ENCODE data around the gene PRRG2.

The PRRG2 gene

DNA sequence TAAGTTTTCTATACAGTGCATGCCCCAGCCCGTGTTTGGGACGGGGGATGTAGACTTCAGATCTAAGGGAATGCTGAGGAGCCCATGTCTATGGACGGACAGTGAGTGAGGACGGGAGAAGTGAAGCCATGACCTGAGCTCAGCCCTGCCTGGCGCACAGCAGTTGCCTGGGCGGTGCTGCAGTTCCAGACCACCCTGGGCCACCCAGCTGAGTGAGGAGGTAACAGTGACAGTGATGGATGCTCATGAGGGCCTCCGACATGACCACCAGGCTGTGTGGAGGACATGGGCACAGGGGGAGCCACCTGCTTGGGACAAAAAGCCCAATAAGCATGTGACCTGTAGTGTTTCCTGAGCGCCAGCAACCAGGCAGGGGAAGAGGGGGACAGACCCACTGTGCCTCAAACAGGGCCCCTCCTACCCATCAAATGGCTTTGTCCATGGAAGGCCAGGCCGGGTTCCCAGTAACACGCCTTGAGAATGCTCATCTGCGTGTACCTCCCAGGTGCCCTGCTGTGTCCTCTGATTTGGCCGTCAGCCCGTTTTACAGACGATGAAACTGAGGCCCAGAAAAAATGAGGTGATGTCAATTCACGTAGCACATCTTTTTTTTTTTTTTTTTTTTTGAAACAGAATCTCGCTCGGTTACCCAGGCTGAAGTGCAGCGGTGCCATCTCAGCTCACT is 23.3 kb upstream of the PRRG2 start:
- no peak for DNase-seq

DNA sequence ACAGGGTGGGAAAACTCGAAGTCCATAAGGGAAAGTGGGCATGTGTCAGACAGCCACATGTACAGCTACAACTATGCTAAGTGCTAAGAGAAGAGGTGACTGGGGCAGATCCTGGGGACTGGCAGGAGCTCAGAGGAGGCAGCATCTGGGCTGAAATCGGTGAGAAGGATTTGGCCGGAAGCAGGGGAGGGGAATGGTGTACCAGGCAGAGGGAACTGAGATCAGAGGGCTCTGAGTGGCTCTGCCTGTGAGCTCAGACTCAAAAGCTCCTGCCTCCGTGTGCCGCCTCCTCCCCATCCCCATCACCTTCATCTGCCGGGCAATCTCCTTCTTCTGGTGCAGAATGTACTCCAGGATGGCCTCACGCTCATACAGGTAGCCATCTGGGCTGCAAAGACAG is 22.5 kb upstream of the PRRG2 start:
- no peak for DNase-seq

DNA sequence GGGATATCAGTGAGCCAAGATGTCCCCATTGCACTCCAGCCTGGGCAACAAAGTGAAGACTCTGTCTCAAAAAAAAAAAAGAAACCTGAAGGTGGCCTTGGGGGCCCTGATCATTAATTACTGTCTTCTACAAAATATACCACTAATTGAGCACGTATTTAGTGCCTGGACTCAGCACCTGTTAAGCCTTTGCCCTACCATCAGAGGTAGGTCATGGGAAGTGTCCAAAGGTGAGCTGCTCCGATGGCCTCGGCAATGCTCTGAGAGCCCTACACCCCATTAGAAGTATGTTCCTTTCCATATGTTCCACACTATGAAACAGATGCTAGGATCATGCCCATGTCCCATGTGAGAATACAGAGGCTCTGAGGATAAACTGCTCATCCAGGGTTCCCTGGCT is 21.7 kb upstream of the PRRG2 start:
- no peak for DNase-seq

DNA sequence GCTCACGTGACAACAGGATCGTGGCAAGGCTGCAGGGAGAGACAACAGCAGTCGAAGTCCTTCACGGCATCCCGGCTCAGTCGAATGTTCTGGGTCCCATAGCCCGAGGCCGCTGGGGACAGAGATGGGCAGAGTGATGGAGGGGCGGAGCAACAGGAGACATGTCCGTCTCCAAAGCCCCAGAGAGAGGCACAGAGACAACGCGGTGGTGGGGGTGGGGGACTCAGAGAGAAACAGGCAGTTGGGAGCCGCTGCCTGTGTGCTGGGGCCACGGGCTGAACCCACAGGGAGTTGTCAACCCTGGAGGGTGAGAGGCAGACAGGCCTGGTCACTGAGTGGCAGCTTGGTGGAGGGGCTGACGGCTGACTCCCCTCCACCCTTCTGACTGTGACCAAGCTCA is 21.2 kb upstream of the PRRG2 start:
- no peak for DNase-seq

DNA sequence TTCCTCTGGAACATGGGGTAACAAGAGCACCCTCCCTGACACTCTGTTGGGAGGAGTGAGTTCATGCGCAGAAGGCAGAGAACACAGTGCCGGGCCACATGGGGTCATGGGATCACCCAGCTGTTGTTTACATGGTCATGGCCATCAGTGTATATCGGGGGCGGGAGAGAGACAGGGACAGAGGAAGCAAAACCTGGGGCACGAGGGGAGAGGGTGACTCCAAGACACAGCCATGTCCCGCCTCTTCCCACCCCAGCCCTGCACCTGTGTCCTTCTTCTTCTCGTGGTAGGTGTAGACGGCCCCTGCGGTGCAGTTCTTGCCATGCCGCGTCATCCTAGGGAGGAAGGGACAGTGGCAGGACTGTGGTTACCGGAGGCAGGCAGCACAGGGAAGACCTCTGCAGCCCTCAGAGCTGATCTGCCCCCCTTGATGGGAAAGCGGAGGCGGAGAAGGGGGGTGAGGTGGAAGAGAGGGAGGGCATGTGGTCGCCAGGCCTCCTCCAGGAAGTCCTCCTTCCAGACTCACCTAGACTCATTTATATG is 20.7 kb upstream of the PRRG2 start:
- no peak for DNase-seq

DNA sequence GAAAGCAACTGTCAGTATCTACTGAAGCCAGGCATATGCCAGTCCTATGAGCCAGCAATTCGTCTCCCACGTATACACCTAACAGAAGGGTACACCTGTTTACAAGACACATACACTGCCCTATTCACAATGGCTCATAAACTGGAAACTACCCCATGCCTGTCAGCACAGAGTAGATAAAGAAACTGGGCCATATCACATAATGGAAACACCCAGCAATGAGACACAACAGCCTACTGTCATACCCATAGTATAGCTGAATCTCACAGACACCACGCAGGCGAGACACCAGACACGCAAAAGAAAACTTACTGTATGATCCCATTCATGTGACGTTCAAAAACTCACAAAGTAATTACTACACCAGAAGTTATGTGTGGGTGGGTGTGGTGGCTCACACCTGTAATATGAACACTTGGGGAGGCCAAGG is 16.5 kb upstream of the PRRG2 start:
- no peak for DNase-seq

DNA sequence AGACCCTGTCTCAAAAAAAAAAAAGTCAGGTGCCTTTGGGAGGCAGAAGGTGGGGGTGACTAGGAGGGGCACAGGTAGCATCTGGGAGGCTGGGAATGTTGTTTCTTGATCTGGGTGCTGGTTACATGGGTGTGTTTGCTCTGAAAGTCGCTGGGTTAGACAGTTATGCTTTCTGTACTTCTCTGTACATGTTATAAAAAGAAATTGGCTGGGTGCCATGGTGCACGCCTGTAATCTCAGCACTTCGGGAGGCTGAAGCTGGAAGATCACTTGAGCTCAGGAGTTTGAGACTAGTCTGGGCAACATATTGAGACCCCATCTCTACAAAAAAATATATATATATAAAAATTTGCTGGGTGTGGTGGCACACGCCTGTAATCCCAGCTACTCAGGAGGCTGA is 15.9 kb upstream of the PRRG2 start:
- no peak for DNase-seq

DNA sequence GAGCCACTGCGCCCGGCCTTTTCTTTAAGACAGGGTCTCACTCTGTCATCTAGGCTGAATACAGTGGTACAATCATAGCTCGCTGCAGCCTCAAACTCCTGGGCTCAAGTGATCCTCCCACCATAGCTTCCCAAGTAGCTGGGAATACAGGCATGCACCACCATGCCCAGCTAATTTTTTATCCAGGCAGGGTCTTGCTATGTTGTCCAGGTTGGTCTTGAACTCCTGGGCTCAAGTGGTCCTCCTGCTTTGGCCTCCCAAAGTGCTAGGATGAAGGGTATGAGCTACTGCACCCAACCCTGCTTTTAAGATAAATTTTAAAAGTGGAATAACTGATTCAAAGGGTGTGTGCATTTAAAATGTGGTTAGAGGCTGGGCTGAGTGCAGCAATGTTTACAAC is 14.8 kb upstream of the PRRG2 start:
- DNase-seq: no peak

DNA sequence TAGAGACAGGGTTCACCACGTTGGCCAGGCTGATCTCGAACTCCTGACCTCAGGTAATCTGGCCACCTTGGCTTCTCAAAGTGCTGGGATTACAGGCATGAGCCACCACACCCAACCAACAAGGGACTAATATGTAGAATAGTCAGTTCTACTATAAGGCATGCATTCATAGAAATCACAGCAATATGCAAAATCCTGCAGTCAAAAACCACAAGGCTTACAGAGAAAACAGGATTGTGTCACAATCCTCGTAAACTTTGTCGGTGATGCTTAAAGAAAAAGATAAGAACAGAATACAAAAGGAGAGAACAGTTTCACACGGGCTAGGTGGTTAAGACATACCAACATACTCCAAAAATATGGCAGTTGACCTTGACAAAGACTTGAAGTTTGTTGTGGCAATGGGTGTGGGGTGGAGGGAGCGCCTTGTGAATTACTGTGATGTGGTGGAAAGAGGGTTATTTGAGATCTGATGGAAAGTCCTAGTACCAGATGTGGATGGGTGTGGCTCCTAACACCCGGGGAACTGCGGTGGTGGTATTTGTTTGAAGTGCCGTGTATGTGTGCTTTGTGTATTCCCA is 13.2 kb upstream of the PRRG2 start:
- no peak for DNase-seq

DNA sequence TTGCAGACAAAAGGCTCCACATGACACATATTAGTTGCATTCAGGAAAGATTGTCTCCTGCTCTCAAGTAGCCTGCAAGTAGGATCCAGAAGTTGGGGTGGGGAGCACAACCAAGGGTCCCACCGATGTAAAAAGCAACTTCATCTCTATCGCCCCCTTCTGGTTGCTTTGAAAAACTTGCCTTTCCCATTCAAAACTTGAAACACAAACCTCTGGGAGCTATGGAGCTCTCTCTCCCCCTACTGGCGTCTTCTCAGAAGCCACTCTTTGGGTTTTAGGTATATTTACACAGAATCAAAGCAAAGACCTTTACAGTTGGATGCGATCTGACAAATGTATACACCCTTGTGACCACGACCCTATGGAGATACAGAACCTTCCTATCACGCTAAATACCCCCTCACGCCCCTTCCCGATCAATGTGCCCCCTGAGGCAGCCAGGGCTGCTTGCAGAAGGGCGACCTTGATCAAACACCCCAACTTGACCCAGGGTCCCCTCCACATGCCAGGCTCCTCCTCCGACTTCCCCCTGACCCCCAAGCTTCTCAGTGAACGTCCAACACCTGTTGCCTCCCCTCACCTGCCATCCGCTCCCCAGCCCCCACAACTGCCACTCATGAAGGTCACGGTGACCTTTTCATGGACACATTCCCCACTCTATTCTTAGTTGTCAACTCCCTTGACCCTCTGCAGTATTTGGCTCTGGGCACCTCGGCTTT is 10.8 kb upstream of the PRRG2 start:
- DNase-seq: peak; percentile 94

DNA sequence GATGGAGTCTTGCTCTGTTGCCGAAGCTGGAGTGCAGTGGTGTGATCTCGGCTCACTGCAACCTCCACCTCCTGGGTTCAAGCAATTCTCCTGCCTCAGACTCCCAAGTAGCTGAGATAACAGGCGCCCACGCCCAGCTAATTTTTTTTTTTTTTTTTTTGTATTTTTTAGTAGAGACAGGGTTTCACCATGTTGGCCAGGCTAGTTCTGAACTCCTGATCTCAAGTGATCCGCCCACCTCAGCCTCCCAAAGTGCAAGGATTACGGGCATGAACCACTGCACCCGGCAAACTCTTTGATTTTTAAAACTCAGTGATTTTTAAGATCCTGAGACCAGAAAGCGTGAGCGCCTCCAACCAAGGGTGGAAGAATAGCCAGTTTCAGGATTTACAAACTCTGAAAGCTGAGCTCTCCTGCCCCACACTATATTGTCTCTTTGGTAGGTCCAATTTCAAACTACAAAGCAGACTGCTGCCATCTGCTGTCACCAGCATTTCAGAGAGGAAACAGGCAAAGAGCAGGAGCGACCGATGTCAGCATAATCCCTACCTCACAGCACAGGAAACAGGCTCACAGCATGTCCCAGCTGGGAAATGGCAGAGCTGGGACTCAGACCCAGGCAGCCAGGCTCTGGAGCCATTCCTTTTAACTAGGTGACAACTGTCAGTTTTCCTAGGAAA is 10.0 kb upstream of the PRRG2 start:
- peak; percentile 22 for DNase-seq

DNA sequence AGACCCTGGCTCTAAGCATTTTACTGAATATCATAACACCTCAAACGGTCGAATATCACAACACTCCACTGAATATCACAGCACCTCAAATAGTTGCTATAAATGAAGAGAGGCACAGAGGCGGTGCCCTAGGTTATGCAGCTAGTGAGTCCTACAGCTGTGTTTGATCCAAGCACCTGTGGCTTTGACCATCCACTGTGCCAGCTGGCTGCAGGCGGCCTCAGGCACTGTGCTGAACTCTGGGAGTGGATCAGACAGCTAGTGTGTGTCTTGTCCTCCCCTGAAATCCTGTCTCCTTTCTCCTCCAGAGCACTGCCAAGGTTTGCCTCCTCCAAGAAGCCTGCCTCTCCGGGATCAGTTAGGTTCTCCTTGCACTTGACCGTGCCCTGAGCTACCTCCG is 8.1 kb upstream of the PRRG2 start:
- no peak for DNase-seq

DNA sequence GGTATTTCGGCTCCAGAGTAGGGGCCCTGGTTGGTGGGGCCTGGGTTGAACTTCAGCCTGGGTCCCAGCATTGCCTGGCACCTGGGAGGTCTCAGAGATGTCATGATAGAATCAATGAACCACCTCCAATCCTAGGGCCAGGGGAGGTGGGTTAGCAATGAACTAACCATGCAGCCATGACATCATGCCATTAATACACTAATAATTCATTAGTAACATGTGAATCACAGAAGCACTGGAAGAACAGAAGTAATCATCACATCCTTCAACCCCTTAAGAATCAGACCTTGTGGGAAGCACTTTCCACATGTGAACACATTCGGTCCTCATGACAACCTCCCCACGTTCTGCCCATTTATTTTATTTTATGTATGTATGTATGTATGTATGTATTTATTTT is 7.7 kb upstream of the PRRG2 start:
- DNase-seq: no peak

DNA sequence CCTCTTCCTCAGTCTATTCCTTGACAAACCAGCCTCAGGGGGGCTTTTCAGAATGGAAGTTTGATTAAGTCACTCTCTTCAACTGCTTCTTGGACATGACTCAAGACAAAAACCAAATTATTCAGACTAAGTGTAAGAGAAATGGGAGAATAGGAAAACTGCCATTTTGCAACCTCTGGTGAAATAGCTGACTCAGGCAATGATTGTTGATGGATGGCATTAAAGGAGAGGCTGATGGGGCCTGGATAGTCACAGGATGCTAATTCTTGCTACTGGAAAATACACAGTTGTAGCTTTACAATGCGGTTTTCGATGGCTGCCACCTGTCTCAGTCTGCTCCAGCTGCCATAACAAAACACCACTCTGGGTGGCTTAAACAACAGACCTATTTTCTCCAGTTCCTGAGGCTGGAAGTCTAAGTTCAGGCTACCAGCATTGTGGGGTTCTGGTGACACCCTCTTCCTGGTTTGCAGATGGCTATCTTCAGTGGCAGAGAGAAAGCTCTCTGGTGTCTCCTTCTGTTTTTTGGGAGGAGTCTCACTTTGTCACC is 6.8 kb upstream of the PRRG2 start:
- no peak for DNase-seq

DNA sequence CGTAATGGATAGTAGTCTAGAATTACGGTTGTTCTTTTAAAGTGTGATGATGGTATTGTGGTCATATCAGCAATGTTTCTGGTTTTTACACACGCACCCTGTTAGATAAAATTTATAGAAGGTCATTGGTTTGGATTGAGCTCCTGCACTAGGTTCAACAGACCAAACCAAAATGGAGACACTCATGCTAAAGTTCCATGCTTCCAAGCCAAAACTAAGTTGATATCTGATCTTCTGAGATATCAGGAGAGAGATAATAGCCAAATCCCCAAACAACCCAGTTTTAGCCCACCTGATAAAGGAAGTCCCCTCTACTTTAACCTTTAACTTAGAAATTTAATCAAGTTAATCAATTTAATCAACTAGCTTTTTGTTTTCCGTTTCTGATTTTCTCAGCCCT is 1.9 kb upstream of the PRRG2 start:
- no peak for DNase-seq

DNA sequence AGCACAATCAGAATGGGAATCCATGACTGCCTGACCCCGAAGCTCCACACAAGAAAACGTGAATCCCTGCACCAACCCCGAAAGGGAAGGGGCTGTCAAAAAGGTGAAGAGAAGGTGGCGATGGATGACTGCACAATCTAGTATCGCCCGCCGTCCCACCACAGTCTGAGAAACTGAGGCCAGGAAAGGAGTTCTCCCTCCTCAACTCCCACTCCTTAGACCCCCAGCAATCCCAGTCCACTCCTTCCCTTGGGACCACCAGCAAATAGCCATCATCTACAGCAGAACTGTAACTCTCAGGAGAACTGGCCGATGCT is 1.2 kb upstream of the PRRG2 start:
- DNase-seq: no peak

DNA sequence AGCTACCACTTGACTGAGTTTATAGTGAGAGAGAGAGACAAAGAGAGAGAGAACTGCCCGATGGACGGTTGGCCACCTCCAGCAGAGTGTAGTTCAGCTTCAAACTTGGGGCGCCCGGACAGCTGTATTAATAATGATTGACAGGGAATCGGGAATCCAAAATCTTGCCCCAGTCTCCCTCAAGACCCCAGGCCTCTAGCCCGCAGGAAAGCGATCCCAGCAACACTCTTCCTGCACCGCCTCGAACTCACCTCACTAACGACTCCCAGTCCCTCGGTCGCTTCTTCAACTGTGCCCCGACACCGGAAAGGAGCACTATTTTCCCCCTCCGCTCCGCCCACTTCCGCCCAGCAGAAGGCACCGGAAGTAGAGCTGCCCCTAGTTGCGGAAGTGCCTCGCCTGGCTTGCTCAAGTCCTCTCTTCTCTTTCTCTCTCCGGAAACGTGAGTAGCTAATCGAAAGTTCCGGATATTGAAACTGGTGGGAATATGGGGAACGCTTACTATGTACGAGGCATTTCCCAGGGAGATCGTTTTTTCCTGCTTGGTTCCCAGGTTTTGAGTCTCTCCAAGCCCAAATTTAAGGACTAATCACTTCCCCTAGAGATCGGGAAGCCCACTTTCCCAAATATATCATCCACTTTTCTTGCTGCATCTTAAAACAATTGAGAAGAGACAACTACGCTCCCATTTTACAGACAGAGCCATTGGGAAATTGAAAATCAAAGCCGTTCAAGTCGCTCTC is 681 bp upstream of the PRRG2 start, which contains the start of gene NOSIP:
Gene NOSIP (minus strand): TSS at position 293 of the 743 bp plus-strand sequence. CDS start 19,865 bp downstream, outside the sequence.
- peak; percentile 98 for DNase-seq

DNA sequence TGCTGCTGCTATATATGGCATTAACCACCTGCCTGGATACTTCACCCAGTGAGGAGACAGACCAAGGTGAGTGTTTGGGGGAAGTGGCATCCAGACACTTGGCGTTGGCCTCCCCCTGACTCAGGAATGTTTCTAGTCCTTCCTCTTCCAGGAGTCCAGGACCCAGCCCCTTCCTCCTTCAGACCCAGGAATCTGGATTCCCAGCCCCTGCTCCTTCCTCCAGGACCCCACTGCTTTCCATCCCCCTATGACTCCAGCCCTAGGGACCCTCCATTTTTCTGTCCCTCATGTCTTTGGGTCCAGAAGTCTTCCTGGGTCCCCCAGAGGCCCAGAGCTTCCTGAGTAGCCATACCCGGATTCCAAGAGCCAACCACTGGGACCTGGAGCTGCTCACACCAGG is 2.1 kb downstream of the PRRG2 start:
- no peak for DNase-seq

DNA sequence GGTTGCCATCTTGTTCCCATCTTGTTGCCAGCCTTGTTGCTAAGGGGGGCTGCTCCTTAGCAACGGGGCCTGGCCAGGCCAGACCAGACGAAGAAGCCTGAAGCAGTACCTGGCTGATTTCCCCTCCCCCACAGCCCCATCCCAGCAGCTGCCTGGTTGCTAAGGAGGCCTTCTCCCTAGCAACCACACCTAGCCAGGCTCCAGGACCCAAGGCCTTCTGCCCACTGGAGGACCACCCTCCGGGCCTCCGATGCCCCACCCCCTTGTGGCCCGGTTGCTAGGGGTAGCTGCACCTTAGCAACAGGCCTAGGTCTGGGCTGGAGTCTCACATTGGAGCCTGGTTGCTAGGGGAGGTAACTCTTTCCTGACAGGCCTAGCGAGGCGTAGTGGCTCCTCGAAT is 3.9 kb downstream of the PRRG2 start:
- DNase-seq: peak; percentile 77

DNA sequence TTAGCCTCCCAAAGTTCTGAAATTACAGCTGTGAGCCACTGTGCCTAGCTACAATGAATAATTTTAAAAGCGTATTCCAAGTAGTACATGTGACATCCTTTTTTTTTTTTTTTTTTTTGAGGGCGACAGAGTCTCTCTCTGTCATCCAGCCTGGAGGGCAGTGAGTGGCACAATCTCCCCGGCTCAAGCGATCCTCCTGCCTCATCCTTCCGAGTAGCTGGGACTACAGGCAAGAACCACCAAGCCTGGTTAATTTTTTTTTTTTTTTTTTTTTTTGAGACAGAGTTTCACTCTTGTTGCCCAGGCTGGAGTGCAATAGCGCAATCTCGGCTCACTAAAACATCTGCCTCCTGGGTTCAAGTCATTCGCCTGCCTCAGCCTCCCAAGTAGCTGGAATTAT is 6.1 kb downstream of the PRRG2 start:
- no peak for DNase-seq

DNA sequence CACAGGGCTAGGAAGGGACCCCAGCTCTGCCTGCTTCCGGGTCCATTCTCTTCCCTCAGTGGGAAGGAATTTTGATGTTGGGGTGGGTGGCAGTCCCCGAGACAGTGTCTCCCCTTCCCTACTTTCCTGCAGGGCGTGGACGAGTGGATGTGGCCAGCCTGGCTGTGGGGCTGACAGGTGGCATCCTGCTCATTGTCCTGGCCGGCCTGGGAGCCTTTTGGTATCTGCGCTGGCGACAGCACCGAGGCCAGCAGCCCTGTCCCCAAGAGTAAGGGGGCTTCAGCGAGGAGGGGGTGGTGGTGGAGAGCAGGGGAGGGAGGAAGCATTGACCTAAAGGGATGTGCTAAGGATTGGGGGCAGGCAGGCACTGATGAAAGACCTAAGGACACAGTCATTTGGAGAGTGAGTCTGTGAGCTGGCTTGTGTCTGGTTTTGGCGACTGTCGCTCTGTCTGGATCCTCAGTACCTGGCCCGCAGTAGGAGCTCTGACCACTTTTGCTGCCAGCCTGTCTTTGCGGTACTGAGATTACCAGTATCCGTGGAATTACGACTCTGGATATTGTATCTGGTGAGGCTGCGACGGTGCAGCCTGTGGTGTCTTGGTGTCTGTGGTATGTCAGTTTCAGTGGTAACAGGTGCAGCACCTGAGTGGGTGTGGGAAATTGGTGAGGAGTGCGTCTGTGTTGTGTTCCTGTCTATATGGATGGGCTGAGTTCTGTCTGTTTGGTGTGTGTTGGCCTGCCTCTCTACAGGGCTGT is 7.4 kb downstream of the PRRG2 start:
- DNase-seq: no peak

DNA sequence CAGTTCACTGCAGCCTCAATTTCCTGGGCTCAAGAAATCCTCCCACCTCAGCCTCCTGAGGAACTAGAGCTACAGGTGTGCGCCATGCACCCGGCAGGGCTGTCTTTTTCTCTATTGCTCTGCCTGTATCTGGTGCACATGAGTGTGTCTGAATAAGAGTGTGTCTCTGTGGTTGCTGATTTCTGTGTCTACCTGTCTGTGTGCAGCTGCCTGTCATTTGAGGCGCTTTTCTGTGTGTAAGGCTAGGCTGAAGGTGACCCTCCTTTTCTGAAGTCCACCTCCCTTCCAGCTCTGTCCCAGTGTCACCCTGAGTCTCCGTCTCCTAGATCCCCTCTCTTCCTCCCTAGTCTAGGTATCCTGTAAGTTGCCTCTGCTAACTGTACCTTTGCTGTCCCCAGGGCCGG is 8.4 kb downstream of the PRRG2 start:
- DNase-seq: no peak
